Amygdala (tissue), 56 donors: ENCODE data around the gene PSD2.
A peak's percentile ranks its signal among the peaks of the same experiment; 100 is the strongest.

Source experiments
- DNase-seq, 56 donors: peaks; one replicate each; lab custom pipeline; 2025; lab: John Stamatoyannopoulos, UW

PSD2 gene

GRCh38 chr5:139828207-139828895 is 32.7 kb downstream of the PSD2 start:
- DNase-seq, result peak in 47 of 56 donors; percentile 21 to 91 (median 69)

- no peak for DNase-seq
Measured at GRCh38 chr5:139829471-139829870, 33.9 kb downstream of the PSD2 start.

GRCh38 chr5:139831624-139832023 is 36.0 kb downstream of the PSD2 start:
- no peak for DNase-seq

GRCh38 chr5:139833525-139833924 is 37.9 kb downstream of the PSD2 start:
- DNase-seq, result no peak

GRCh38 chr5:139835656-139836055 is 40.0 kb downstream of the PSD2 start:
- DNase-seq, result no peak

- DNase-seq, result no peak
Measured at GRCh38 chr5:139836469-139837208, 41.0 kb downstream of the PSD2 start.

GRCh38 chr5:139837711-139838380 is 42.2 kb downstream of the PSD2 start:
- no peak for DNase-seq

GRCh38 chr5:139838381-139839197 is 43.0 kb downstream of the PSD2 start:
- no peak for DNase-seq

GRCh38 chr5:139839232-139839815 is 43.7 kb downstream of the PSD2 start:
- no peak for DNase-seq

GRCh38 chr5:139839918-139840317 is 44.3 kb downstream of the PSD2 start:
- no peak for DNase-seq

- no peak for DNase-seq
Measured at GRCh38 chr5:139841549-139841948, 45.9 kb downstream of the PSD2 start.

GRCh38 chr5:139842321-139842720 is 46.7 kb downstream of the PSD2 start:
- DNase-seq, result no peak

GRCh38 chr5:139843991-139844390 is 48.4 kb downstream of the PSD2 start:
- DNase-seq, result no peak

- peak in 52 of 56 donors; percentile 9 to 90 (median 54) for DNase-seq
Measured at GRCh38 chr5:139844472-139845145, 49.0 kb downstream of the PSD2 start.

GRCh38 chr5:139845846-139846681 is 50.5 kb downstream of the PSD2 start:
- DNase-seq, result peak in 33 of 56 donors; percentile 11 to 64 (median 35)

- no peak for DNase-seq
Measured at GRCh38 chr5:139847091-139847490, 51.5 kb downstream of the PSD2 start.

GRCh38 chr5:139847790-139848507 is 52.3 kb downstream of the PSD2 start:
- peak in 40 of 56 donors; percentile 16 to 76 (median 54) for DNase-seq

GRCh38 chr5:139848508-139849100 is 53.0 kb downstream of the PSD2 start:
- peak in 11 of 56 donors; percentile 12 to 73 (median 44) for DNase-seq
